Measurements from ENCODE around the gene GPC6.

GPC6 gene

GRCh38 chr13:94431574-94431973 is 1205.0 kb downstream of the GPC6 start:
- no peak overlapping the region for H3K4me3 ChIP-seq (ENCODE audit: low read depth, low read length)
- in situ Hi-C loops (cut with HindIII; ENCODE audit: low sequenced_read_pairs), result no loop called here
- peak; percentile 5 for TF ChIP-seq CTCF (IDR thresholded peaks at IDR 0.05; ENCODE audit: low read depth, low read length)
- no peak for DNase-seq (ENCODE audit: low read depth, low spot score)

- in situ Hi-C loops (cut with HindIII; ENCODE audit: low sequenced_read_pairs), result no loop called here
- no peak for DNase-seq (ENCODE audit: low read depth, low spot score)
- TF ChIP-seq CTCF (IDR thresholded peaks at IDR 0.05; ENCODE audit: low read depth, low read length), result no peak
- H3K4me3 ChIP-seq (ENCODE audit: low read depth, low read length), result no peak overlapping the region
These were observed 1205.4 kb downstream of the GPC6 start for GRCh38 chr13:94431987-94432386.

- no peak for DNase-seq (ENCODE audit: low read depth, low spot score)
- in situ Hi-C loops (cut with HindIII; ENCODE audit: low sequenced_read_pairs), result no loop called here
These were observed 1206.7 kb downstream of the GPC6 start for GRCh38 chr13:94433055-94433961.

GRCh38 chr13:94435604-94436226 is 1209.1 kb downstream of the GPC6 start:
- DNase-seq (ENCODE audit: low read depth, low spot score), result peak; percentile 67
- in situ Hi-C loops (cut with HindIII; ENCODE audit: low sequenced_read_pairs), result no loop called here
- peak; percentile 50 for TF ChIP-seq CTCF (IDR thresholded peaks at IDR 0.05; ENCODE audit: low read depth, low read length)
- no peak overlapping the region for H3K4me3 ChIP-seq (ENCODE audit: low read depth, low read length)

More at GRCh38 chr13:94433055-94433961, 1206.7 kb downstream of the GPC6 start:
- no peak for TF ChIP-seq CTCF (IDR thresholded peaks at IDR 0.05; ENCODE audit: low read depth, low read length)
- no peak overlapping the region for H3K4me3 ChIP-seq (ENCODE audit: low read depth, low read length)

- DNase-seq (ENCODE audit: low read depth, low spot score), result no peak
- TF ChIP-seq CTCF (IDR thresholded peaks at IDR 0.05; ENCODE audit: low read depth, low read length), result no peak
- in situ Hi-C loops (cut with HindIII; ENCODE audit: low sequenced_read_pairs), result no loop called here
- no peak overlapping the region for H3K4me3 ChIP-seq (ENCODE audit: low read depth, low read length)
These were observed 1218.2 kb downstream of the GPC6 start for GRCh38 chr13:94444826-94445225.

- no peak for TF ChIP-seq CTCF (IDR thresholded peaks at IDR 0.05; ENCODE audit: low read depth, low read length)
- no peak for DNase-seq (ENCODE audit: low read depth, low spot score)
- in situ Hi-C loops (cut with HindIII; ENCODE audit: low sequenced_read_pairs), result no loop called here
- no peak overlapping the region for H3K4me3 ChIP-seq (ENCODE audit: low read depth, low read length)
These were observed 1227.7 kb downstream of the GPC6 start for GRCh38 chr13:94454334-94454733.
